MM.1S (cell line): ENCODE results near the gene AAK1.

Experiments
- EZH2 ChIP-seq: fragments of 300-600 bp; sonication (generic); optimal IDR thresholded peaks from 2 replicates; pipeline ENCODE3; 2017; ENCODE audit warnings: low read depth, mild to moderate bottlenecking, antibody characterized with exemption, low read length, mixed read lengths
- EZH2phosphoT487 ChIP-seq: fragments of 300-600 bp; sonication (generic); IDR thresholded peaks from 2 replicates; pipeline ENCODE4 v1.6.1; 2018; ENCODE audit warnings: antibody characterized with exemption, low read length
- TF ChIP-seq, protein P1 (sequence below): fragments of 300-600 bp; sonication (generic); IDR thresholded peaks from 2 replicates; pipeline ENCODE4 v1.5.1; 2016; ENCODE audit warnings: antibody characterized with exemption, low read length, mixed read lengths

DNA sequence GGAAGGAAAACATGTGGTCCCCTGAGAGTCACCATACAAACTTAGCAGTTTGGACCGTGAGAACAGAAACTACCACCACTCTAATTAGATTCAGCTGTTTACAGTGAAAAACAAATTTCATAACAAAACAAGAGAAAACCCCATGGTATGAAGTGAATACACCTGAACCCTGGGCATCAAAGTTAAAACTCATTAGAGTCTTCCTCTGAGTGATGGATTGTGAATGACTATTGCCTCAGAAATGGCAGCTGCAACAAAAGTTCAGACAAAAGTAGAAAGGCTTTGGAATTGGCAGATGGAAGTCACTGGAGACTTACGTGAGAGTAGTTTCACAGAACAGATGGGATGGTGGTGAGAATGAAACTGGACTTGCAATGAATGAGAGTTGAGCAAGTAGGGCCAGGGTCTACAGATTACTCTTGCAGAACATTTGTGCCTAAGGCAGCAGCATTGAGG is 98.0 kb downstream of the AAK1 start:
- TF ChIP-seq, protein P1, sequence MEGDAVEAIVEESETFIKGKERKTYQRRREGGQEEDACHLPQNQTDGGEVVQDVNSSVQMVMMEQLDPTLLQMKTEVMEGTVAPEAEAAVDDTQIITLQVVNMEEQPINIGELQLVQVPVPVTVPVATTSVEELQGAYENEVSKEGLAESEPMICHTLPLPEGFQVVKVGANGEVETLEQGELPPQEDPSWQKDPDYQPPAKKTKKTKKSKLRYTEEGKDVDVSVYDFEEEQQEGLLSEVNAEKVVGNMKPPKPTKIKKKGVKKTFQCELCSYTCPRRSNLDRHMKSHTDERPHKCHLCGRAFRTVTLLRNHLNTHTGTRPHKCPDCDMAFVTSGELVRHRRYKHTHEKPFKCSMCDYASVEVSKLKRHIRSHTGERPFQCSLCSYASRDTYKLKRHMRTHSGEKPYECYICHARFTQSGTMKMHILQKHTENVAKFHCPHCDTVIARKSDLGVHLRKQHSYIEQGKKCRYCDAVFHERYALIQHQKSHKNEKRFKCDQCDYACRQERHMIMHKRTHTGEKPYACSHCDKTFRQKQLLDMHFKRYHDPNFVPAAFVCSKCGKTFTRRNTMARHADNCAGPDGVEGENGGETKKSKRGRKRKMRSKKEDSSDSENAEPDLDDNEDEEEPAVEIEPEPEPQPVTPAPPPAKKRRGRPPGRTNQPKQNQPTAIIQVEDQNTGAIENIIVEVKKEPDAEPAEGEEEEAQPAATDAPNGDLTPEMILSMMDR: no peak
- no peak for TF ChIP-seq EZH2
- no peak for TF ChIP-seq EZH2phosphoT487
